ENCODE measurements around the gene CENPM.

GRCh38 chr22:41987276-41987675 is 40.3 kb upstream of the CENPM start:
- TF ChIP-seq POLR2A (IDR thresholded peaks at IDR 0.05; ENCODE audit: low read depth, low read length) (no peak), CTCF (IDR thresholded peaks at IDR 0.05; ENCODE audit: extremely low read depth in 1 of 2, insufficient read depth in 1 of 2, low read depth in 1 of 2, low read length in 2 of 2) (no peak)
